ENCODE measurements around the gene CACNA1G. TPM values are rescaled to one million over a fixed set of nuclear protein-coding genes. Genes with fewer than 3 reads are reported as not detected.
A peak's percentile ranks its signal among the peaks of the same experiment; 100 is the strongest.

The CACNA1G gene
- total RNA-seq, 1 donor from 2014 or later: 1.1 TPM

GRCh38 chr17:50587571-50587970, 27.1 kb downstream of the CACNA1G start:
- TF ChIP-seq, protein P1, sequence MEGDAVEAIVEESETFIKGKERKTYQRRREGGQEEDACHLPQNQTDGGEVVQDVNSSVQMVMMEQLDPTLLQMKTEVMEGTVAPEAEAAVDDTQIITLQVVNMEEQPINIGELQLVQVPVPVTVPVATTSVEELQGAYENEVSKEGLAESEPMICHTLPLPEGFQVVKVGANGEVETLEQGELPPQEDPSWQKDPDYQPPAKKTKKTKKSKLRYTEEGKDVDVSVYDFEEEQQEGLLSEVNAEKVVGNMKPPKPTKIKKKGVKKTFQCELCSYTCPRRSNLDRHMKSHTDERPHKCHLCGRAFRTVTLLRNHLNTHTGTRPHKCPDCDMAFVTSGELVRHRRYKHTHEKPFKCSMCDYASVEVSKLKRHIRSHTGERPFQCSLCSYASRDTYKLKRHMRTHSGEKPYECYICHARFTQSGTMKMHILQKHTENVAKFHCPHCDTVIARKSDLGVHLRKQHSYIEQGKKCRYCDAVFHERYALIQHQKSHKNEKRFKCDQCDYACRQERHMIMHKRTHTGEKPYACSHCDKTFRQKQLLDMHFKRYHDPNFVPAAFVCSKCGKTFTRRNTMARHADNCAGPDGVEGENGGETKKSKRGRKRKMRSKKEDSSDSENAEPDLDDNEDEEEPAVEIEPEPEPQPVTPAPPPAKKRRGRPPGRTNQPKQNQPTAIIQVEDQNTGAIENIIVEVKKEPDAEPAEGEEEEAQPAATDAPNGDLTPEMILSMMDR (conservative IDR thresholded peaks at IDR 0.05): no peak
- no peaks in the 10 kb centered on the region for H3K36me3 Mint-ChIP-seq (ENCODE audit: low read depth)
- no peaks in the 10 kb centered on the region for H3K9me3 Mint-ChIP-seq
- H3K27me3 Mint-ChIP-seq (ENCODE audit: low read depth): peaks cover 2% of the 10 kb centered on the region
- peaks cover 31% of the 10 kb centered on the region for H3K4me1 Mint-ChIP-seq
- no peak overlapping the region for H3K4me3 Mint-ChIP-seq
- no peak for DNase-seq (ENCODE audit: low read depth, low spot score)
- no peak overlapping the region for H3K27ac Mint-ChIP-seq (ENCODE audit: unreplicated experiment)

DNA sequence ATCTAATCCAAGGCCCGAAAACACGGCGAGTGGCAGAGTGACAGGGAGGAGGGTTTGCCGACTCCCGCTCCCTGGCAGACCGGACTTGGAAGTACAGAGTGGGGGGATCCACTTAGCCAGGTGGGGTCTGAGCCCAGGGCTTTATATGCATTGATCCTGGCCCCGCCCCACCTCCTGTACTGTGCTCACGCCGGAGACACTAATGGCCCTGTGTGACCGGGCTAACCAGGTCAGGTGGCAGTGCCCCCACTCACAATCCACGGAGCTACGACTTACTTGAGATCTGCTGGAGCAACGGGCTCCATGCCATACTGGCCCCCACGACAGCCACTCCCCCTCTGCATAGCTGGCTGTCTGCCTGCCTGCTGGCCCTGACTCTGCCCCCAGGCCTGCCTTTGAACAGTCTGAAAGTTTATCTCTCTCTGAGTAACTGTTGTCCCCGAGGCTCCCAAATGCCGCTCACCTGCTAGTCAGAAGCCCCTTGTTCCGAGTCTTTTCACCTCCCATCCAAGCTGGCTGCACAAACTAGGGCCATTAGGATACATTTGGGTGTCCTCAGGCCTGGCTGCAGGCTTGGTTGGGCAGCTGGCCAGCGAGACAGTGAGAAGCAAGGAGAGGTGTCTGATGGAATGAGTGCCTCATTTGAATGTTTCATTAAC, 28.0 kb downstream of the CACNA1G start:
- TF ChIP-seq, protein P1 (conservative IDR thresholded peaks at IDR 0.05): no peak
- no peaks in the 10 kb centered on the region for H3K36me3 Mint-ChIP-seq (ENCODE audit: low read depth)
- H3K4me1 Mint-ChIP-seq: peaks cover 39% of the 10 kb centered on the region
- H3K27me3 Mint-ChIP-seq (ENCODE audit: low read depth): peaks cover 2% of the 10 kb centered on the region
- H3K27ac Mint-ChIP-seq (ENCODE audit: unreplicated experiment): peak overlapping the region; percentile 19
- H3K4me3 Mint-ChIP-seq: no peak overlapping the region
- no peaks in the 10 kb centered on the region for H3K9me3 Mint-ChIP-seq
- no peak for DNase-seq (ENCODE audit: low read depth, low spot score)

- Mint-ChIP-seq H3K4me3 (no peak overlapping the region), H3K36me3 (ENCODE audit: low read depth) (no peaks in the 10 kb centered on the region), H3K27ac (ENCODE audit: unreplicated experiment) (peak overlapping the region; percentile 57)
Observed at GRCh38 chr17:50589095-50589705, 28.7 kb downstream of the CACNA1G start.

DNA sequence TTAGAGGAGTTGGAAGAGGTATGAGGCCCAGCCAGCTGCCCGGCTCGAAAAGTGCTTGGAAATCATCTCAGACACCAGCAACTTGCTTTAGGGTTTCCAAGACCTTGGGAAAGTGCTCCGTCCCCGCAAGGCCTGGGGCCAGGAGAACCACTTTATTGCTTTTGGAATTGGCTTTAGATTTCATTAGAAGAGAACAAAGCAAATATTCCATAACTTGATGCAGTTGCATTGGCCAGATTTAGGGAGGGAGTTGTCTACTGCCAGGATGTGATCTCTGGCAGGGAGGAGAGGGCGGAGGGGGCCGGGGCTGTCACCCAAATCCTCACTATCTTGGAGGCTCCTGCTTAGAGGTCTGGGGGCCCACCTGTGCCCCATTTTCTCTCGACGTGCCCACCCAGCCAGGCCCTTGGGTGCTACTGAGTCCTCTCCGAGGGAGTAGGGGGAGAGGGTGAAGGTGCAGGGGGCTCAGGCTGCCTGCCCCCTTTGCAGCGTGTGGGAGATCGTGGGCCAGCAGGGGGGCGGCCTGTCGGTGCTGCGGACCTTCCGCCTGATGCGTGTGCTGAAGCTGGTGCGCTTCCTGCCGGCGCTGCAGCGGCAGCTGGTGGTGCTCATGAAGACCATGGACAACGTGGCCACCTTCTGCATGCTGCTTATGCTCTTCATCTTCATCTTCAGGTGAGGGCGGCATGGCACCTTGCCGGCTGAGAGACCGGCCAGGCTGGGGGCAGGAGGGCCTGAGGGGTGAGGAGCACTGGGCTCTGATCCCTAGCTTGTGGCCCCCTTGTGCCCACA, 30.6 kb downstream of the CACNA1G start:
- Mint-ChIP-seq H3K27ac (ENCODE audit: unreplicated experiment) (no peak overlapping the region), H3K4me1 (peaks cover 36% of the 10 kb centered on the region), H3K9me3 (no peaks in the 10 kb centered on the region), H3K27me3 (ENCODE audit: low read depth) (peaks cover 2% of the 10 kb centered on the region), H3K4me3 (no peak overlapping the region), H3K36me3 (ENCODE audit: low read depth) (no peaks in the 10 kb centered on the region)
- DNase-seq (ENCODE audit: low read depth, low spot score): no peak
- TF ChIP-seq, protein P1 (conservative IDR thresholded peaks at IDR 0.05): no peak

More at GRCh38 chr17:50589095-50589705, 28.7 kb downstream of the CACNA1G start:
- peaks cover 39% of the 10 kb centered on the region for H3K4me1 Mint-ChIP-seq
- no peak for DNase-seq (ENCODE audit: low read depth, low spot score)
- H3K9me3 Mint-ChIP-seq: no peaks in the 10 kb centered on the region
- peaks cover 2% of the 10 kb centered on the region for H3K27me3 Mint-ChIP-seq (ENCODE audit: low read depth)
- TF ChIP-seq, protein P1 (conservative IDR thresholded peaks at IDR 0.05): no peak

DNA sequence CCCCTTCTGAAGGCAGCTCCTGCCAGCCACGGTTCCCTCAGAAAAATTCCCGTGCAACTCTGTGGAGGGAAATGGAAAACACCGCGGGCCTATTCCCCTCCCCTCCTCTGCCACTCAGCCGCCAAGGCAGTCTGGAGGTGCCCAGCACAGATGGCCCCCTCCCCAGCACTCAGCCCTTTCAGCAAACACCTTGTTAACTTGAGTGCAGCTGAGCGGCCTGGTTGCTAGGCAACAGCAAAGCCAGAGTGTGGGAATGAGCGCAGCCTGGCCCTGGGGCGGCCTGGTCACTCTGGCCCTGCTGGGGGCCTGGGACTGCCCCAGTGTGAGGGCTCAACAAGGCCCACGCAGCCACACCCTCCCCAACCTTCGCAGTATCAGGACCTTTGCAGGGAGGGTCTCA, 32.8 kb downstream of the CACNA1G start:
- H3K36me3 Mint-ChIP-seq (ENCODE audit: low read depth): no peaks in the 10 kb centered on the region
- peaks cover 31% of the 10 kb centered on the region for H3K4me1 Mint-ChIP-seq
- H3K9me3 Mint-ChIP-seq: no peaks in the 10 kb centered on the region
- no peak overlapping the region for H3K27ac Mint-ChIP-seq (ENCODE audit: unreplicated experiment)
- DNase-seq (ENCODE audit: low read depth, low spot score): peak; percentile 45
- TF ChIP-seq, protein P1 (conservative IDR thresholded peaks at IDR 0.05): no peak
- H3K4me3 Mint-ChIP-seq: no peak overlapping the region
- H3K27me3 Mint-ChIP-seq (ENCODE audit: low read depth): peaks cover 2% of the 10 kb centered on the region
